H9 (cell line): ENCODE data around the gene MARCHF10. TPM values are rescaled to one million over a fixed set of nuclear protein-coding genes. Genes with fewer than 3 reads are reported as not detected.

ENCODE experiments used
- DNase-seq: peaks from one replicate; pipeline ENCODE4 v3.0.0-alpha.2; 2017
- H2AFZ ChIP-seq: one replicate; pipeline ENCODE4 v1.6.1; 2013; ENCODE audit warnings: mild to moderate bottlenecking, low read length, control low read depth, moderate library complexity
- H2AK5ac ChIP-seq: 2 replicates; pipeline ENCODE4 v1.6.1; 2013; ENCODE audit warnings: low read length, control low read depth, mixed read lengths; ENCODE audit not compliant: insufficient read length
- H2BK120ac ChIP-seq: one replicate; pipeline ENCODE4 v1.6.1; 2013; ENCODE audit warnings: low read depth, mild to moderate bottlenecking, low read length, control low read depth, inconsistent platforms; ENCODE audit not compliant: poor library complexity, severe bottlenecking
- H2BK12ac ChIP-seq: 2 replicates; pipeline ENCODE4 v1.6.1; 2013; ENCODE audit warnings: low read length, control low read depth, mixed read lengths, low read depth; ENCODE audit not compliant: insufficient read length
- H2BK15ac ChIP-seq: 2 replicates; pipeline ENCODE4 v1.6.1; 2013; ENCODE audit warnings: low read depth, low read length, control low read depth
- H2BK20ac ChIP-seq: one replicate; pipeline ENCODE4 v1.6.1; 2013; ENCODE audit warnings: low read depth, mild to moderate bottlenecking, low read length, control low read depth, inconsistent platforms; ENCODE audit not compliant: poor library complexity, severe bottlenecking
- H2BK5ac ChIP-seq: 2 replicates; pipeline ENCODE4 v1.6.1; 2013; ENCODE audit warnings: low read length, control low read depth, mixed read lengths; ENCODE audit not compliant: insufficient read length
- H3K14ac ChIP-seq: 2 replicates; pipeline ENCODE4 v1.6.1; 2013; ENCODE audit warnings: low read length, control low read depth; ENCODE audit not compliant: insufficient read depth
- H3K18ac ChIP-seq: 2 replicates; pipeline ENCODE4 v1.6.1; 2013; ENCODE audit warnings: low read depth, mild to moderate bottlenecking, mixed read lengths, low read length, control low read depth; ENCODE audit not compliant: insufficient read length
- H3K23ac ChIP-seq: 2 replicates; pipeline ENCODE4 v1.6.1; 2013; ENCODE audit warnings: low read length, control low read depth, mixed read lengths, low read depth; ENCODE audit not compliant: insufficient read length
- H3K23me2 ChIP-seq: 2 replicates; pipeline ENCODE4 v1.6.1; 2013; ENCODE audit warnings: low read depth, mild to moderate bottlenecking, mixed read lengths, low read length, control low read depth; ENCODE audit not compliant: insufficient read length, poor library complexity, severe bottlenecking
- H3K27ac ChIP-seq: 2 replicates; pipeline ENCODE4 v1.5.1; 2013; ENCODE audit warnings: low read length, control low read depth, mixed read lengths, low read depth; ENCODE audit not compliant: insufficient read length
- H3K27me3 ChIP-seq: 2 replicates; pipeline ENCODE4 v1.6.1; 2013; ENCODE audit warnings: low read length, control low read depth, inconsistent platforms; ENCODE audit not compliant: insufficient read depth
- H3K4ac ChIP-seq: 2 replicates; pipeline ENCODE4 v1.6.1; 2013; ENCODE audit warnings: low read depth, mild to moderate bottlenecking, control low read depth, inconsistent platforms, low read length, moderate library complexity
- H3K4me1 ChIP-seq: 2 replicates; pipeline ENCODE4 v1.6.1; 2013; ENCODE audit warnings: low read length, control low read depth, inconsistent platforms; ENCODE audit not compliant: insufficient read depth
- H3K4me2 ChIP-seq: 2 replicates; pipeline ENCODE4 v1.6.1; 2013; ENCODE audit warnings: low read length, control low read depth, mixed read lengths; ENCODE audit not compliant: insufficient read length, insufficient read depth
- H3K56ac ChIP-seq: 2 replicates; pipeline ENCODE4 v1.6.1; 2013; ENCODE audit warnings: low read depth, mild to moderate bottlenecking, mixed read lengths, low read length, control low read depth; ENCODE audit not compliant: insufficient read length
- H3K79me1 ChIP-seq: 2 replicates; pipeline ENCODE4 v1.6.1; 2013; ENCODE audit warnings: low read depth, mild to moderate bottlenecking, moderate library complexity, low read length, control low read depth, inconsistent platforms; ENCODE audit not compliant: insufficient read depth, poor library complexity, severe bottlenecking
- H3K79me2 ChIP-seq: 2 replicates; pipeline ENCODE4 v1.6.1; 2013; ENCODE audit warnings: low read length, control low read depth, inconsistent platforms; ENCODE audit not compliant: insufficient read depth
- H3K9ac ChIP-seq: 2 replicates; pipeline ENCODE4 v1.6.1; 2013; ENCODE audit warnings: low read length, control low read depth, mixed read lengths; ENCODE audit not compliant: insufficient read length; ENCODE audit errors: extremely low read depth
- H3K9me3 ChIP-seq: one replicate; pipeline ENCODE4 v1.6.1; 2013; ENCODE audit warnings: low read depth, low read length, inconsistent platforms; ENCODE audit not compliant: control insufficient read depth
- H3T11ph ChIP-seq: one replicate; pipeline ENCODE4 v1.6.1; 2013; ENCODE audit warnings: mild to moderate bottlenecking, low read length, control low read depth, inconsistent platforms
- H4K20me1 ChIP-seq: one replicate; pipeline ENCODE4 v1.6.1; 2013; ENCODE audit not compliant: control insufficient read depth, insufficient read length, insufficient read depth
- H4K5ac ChIP-seq: 2 replicates; pipeline ENCODE4 v1.6.1; 2013; ENCODE audit warnings: low read depth, mild to moderate bottlenecking, mixed read lengths, low read length, control low read depth; ENCODE audit not compliant: insufficient read length
- H4K8ac ChIP-seq: replicated peaks from 2 replicates; pipeline ENCODE4 v1.6.1; 2013; ENCODE audit warnings: low read length, control low read depth, mixed read lengths, low read depth; ENCODE audit not compliant: insufficient read length
- H4K91ac ChIP-seq: 2 replicates; pipeline ENCODE4 v1.6.1; 2013; ENCODE audit warnings: low read depth, mild to moderate bottlenecking, moderate library complexity, mixed read lengths, low read length, control low read depth; ENCODE audit not compliant: insufficient read length
- H3K27ac Mint-ChIP-seq, 3 experiments: 2 replicates in 2 of 3; 3 replicates in 1 of 3; pipeline ENCODE4 v1.8.0; 2020 to 2021; ENCODE audit warnings: mixed read lengths in 3 of 3, mild to moderate bottlenecking in 1 of 3, moderate library complexity in 1 of 3
- H3K27me3 Mint-ChIP-seq: 2 replicates; pipeline ENCODE4 v1.8.0; 2021; ENCODE audit warnings: low read depth, mild to moderate bottlenecking, moderate library complexity, mixed read lengths
- H3K36me3 Mint-ChIP-seq, 3 experiments: 2 replicates in 2 of 3; 3 replicates in 1 of 3; pipeline ENCODE4 v1.8.0; 2020 to 2021; ENCODE audit warnings: low read depth in 3 of 3, mixed read lengths in 3 of 3; ENCODE audit not compliant: insufficient read depth in 1 of 3
- H3K4me1 Mint-ChIP-seq, 2 experiments: 2 replicates each; pipeline ENCODE4 v1.8.0; 2020; ENCODE audit warnings: mixed read lengths in 2 of 2
- H3K4me3 Mint-ChIP-seq, 2 experiments: 2 replicates in 1 of 2; 3 replicates in 1 of 2; pipeline ENCODE4 v1.8.0; 2020 to 2021; ENCODE audit warnings: mild to moderate bottlenecking in 2 of 2, mixed read lengths in 2 of 2, moderate library complexity in 1 of 2
- H3K9me3 Mint-ChIP-seq, 2 experiments: 2 replicates in 1 of 2; 3 replicates in 1 of 2; pipeline ENCODE4 v1.8.0; 2020; ENCODE audit warnings: mild to moderate bottlenecking in 2 of 2, mixed read lengths in 2 of 2, moderate library complexity in 1 of 2
- WGBS: extraction: QIAGEN DNeasy Blood & Tissue Kit; methylation state at CpG from one replicate; pipeline ENCODE4 v1.1.7; 2013; ENCODE audit warnings: missing lambda C conversion rate, low lambda C conversion rate, mixed read lengths; ENCODE audit not compliant: insufficient read length; ENCODE audit errors: extremely low coverage; 5-methylcytosine and 5-hydroxymethylcytosine counted together
- total RNA-seq: library from RNA; stranded (reverse); gene quantifications from 2 replicates; pipeline ENCODE4 v1.2.1, GENCODE V29; 2021
- TF ChIP-seq, protein P1 (sequence below): fragments of 200-600 bp; sonication (generic); conservative IDR thresholded peaks from 3 replicates; pipeline ENCODE4 v1.8.0; 2021; ENCODE audit warnings: antibody characterized with exemption, mild to moderate bottlenecking

The MARCHF10 gene
- total RNA-seq, 1 experiment from 2014 or later, result not detected

- Histone ChIP-seq H2BK120ac (no peak overlapping the region), H2AFZ (no peak overlapping the region), H2BK20ac (no peak overlapping the region), H3K79me1 (no peaks in the 10 kb centered on the region), H3K27me3 (no peaks in the 10 kb centered on the region), H4K8ac (no peak overlapping the region), H3K27ac (no peak overlapping the region), H3K23me2 (no peaks in the 10 kb centered on the region), H3K18ac (no peak overlapping the region), H3K9ac (no peak overlapping the region), H3K56ac (no peak overlapping the region), H2BK15ac (no peak overlapping the region), H4K91ac (no peak overlapping the region), H2BK12ac (no peak overlapping the region), H2AK5ac (no peak overlapping the region), H3K79me2 (no peaks in the 10 kb centered on the region), H4K20me1 (no peaks in the 10 kb centered on the region), H3K14ac (no peak overlapping the region; the same call in 1 of the 2 replicates), H4K5ac (no peak overlapping the region), H3K9me3 (no peaks in the 10 kb centered on the region), H3K23ac (no peak overlapping the region), H2BK5ac (no peak overlapping the region), H3K4me2 (no peak overlapping the region), H3K4ac (no peak overlapping the region), H3K4me1 (no peaks in the 10 kb centered on the region), H3T11ph (no peak overlapping the region)
- H3K27me3 Mint-ChIP-seq, result no peaks in the 10 kb centered on the region
- H3K27ac Mint-ChIP-seq, result peak overlapping the region in 1 of 3 experiments; percentile 67; a peak in 1 of 7 replicates
- DNase-seq, result peak; percentile 29
- H3K9me3 Mint-ChIP-seq, result no peaks in the 10 kb centered on the region
- no CpG with 5 or more reads among the region's 40 CpGs for WGBS
- TF ChIP-seq, protein P1, sequence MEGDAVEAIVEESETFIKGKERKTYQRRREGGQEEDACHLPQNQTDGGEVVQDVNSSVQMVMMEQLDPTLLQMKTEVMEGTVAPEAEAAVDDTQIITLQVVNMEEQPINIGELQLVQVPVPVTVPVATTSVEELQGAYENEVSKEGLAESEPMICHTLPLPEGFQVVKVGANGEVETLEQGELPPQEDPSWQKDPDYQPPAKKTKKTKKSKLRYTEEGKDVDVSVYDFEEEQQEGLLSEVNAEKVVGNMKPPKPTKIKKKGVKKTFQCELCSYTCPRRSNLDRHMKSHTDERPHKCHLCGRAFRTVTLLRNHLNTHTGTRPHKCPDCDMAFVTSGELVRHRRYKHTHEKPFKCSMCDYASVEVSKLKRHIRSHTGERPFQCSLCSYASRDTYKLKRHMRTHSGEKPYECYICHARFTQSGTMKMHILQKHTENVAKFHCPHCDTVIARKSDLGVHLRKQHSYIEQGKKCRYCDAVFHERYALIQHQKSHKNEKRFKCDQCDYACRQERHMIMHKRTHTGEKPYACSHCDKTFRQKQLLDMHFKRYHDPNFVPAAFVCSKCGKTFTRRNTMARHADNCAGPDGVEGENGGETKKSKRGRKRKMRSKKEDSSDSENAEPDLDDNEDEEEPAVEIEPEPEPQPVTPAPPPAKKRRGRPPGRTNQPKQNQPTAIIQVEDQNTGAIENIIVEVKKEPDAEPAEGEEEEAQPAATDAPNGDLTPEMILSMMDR, result no peak
- H3K4me3 Mint-ChIP-seq, result no peak overlapping the region
- H3K4me1 Mint-ChIP-seq, result peaks cover 8 to 10% of the 10 kb centered on the region in 2 experiments; a peak in 3 of 4 replicates
- 0 out of 7 replicates have a peak, but pooled peaks cover 0 to 7% (median 0%) of the 10 kb centered on the region in 3 experiments for H3K36me3 Mint-ChIP-seq
Observed at GRCh38 chr17:62666801-62667591, 141.1 kb downstream of the MARCHF10 start.
